GM23248 (cell line): ENCODE data around the gene PADI1.

Experiments
- EZH2 ChIP-seq: fragments of 200-600 bp; sonication (generic); IDR thresholded peaks from 2 replicates; pipeline ENCODE4 v1.6.1; 2018; ENCODE audit warnings: antibody characterized with exemption, mild to moderate bottlenecking; ENCODE audit not compliant: insufficient read depth, poor library complexity, severe bottlenecking
- EZH2phosphoT487 ChIP-seq: fragments of 200-600 bp; sonication (generic); IDR thresholded peaks from 2 replicates; pipeline ENCODE4 v1.6.1; 2018; ENCODE audit warnings: antibody characterized with exemption, moderate library complexity, mild to moderate bottlenecking, low read depth; ENCODE audit not compliant: insufficient read depth

GRCh38 chr1:17213148-17213781 is 8.3 kb downstream of the PADI1 start:
- TF ChIP-seq EZH2phosphoT487, result no peak
- no peak for TF ChIP-seq EZH2
